ENCODE data around the gene ZBTB33. TPM values are rescaled to one million over a fixed set of nuclear protein-coding genes. Genes with fewer than 3 reads are reported as not detected.

The ZBTB33 gene
- polyA plus RNA-seq, 2 of the 4 experiments (the other 2 are of a cell fraction) = 12.3 to 14.3 TPM

GRCh38 chrX:120282697-120283096, 32.1 kb downstream of the ZBTB33 start:
- ChIA-PET CTCF (interaction anchor here (2.5 kb wide), 1 partner anchor 27 kb away, joined by 5 read pairs; no protein-coding TSS in a partner anchor), POLR2A (no interaction called here)
- no peak overlapping the region for H3K4me2 ChIP-seq
- no peak overlapping the region for H3K4me3 ChIP-seq
- FAIRE-seq = no peak
- no peak for DNase-seq (ENCODE audit: low read depth in 1 of 2, low spot score in 1 of 2)
- ATAC-seq = no peak
- no peak for TF ChIP-seq MAX (IDR thresholded peaks at IDR 0.05)
- no peak for TF ChIP-seq EHMT2 (IDR thresholded peaks at IDR 0.05; ENCODE audit: low read depth)
- TF ChIP-seq CBX8 (IDR thresholded peaks at IDR 0.05) = no peak
- no peak for TF ChIP-seq POLR2A (IDR thresholded peaks at IDR 0.05; ENCODE audit: low read length)
- no peak for TF ChIP-seq HDAC2 (IDR thresholded peaks at IDR 0.05)
- TF ChIP-seq FOXS1 (CRISPR knock-in tag; IDR thresholded peaks at IDR 0.05) = no peak
- TF ChIP-seq CHD2 (IDR thresholded peaks at IDR 0.05; ENCODE audit: low read length, partially characterized antibody) = no peak
- TF ChIP-seq TP53 (CRISPR knock-in tag; IDR thresholded peaks at IDR 0.05) = no peak
- TF ChIP-seq RCOR1 (IDR thresholded peaks at IDR 0.05; ENCODE audit: low read depth, low read length) = no peak
- TF ChIP-seq RARB (CRISPR knock-in tag; IDR thresholded peaks at IDR 0.05) = no peak
- TF ChIP-seq HOXB5 (CRISPR knock-in tag; IDR thresholded peaks at IDR 0.05) = no peak
- no peak for TF ChIP-seq PHF8 (IDR thresholded peaks at IDR 0.05; ENCODE audit: borderline replicate concordance, low read depth)
- no peak for TF ChIP-seq FOSB (CRISPR knock-in tag; IDR thresholded peaks at IDR 0.05)
- no peak for TF ChIP-seq SMC3 (IDR thresholded peaks at IDR 0.05)
- no peak for TF ChIP-seq RNF2 (IDR thresholded peaks at IDR 0.05; ENCODE audit: borderline replicate concordance, low read depth)
- 6% methylated on average over 1 of the region's 1 CpG for WGBS (ENCODE audit: missing lambda C conversion rate)
- no peaks in the 10 kb centered on the region for H3K9me3 ChIP-seq
- no peak overlapping the region for H3K27ac ChIP-seq
- no peaks in the 10 kb centered on the region for H3K4me1 ChIP-seq

- Histone ChIP-seq H3K4me2 (no peak overlapping the region), H3K4me3 (no peak overlapping the region), H3K27ac (no peak overlapping the region), H3K4me1 (no peaks in the 10 kb centered on the region), H3K9me3 (no peaks in the 10 kb centered on the region)
- ChIA-PET POLR2A (no interaction called here), CTCF (interaction anchor here (0.7 to 2.0 kb wide), 3 partner anchors 13 to 78 kb away, joined by 3 to 6 read pairs (median 3); no protein-coding TSS in a partner anchor)
- TF ChIP-seq, protein P1, sequence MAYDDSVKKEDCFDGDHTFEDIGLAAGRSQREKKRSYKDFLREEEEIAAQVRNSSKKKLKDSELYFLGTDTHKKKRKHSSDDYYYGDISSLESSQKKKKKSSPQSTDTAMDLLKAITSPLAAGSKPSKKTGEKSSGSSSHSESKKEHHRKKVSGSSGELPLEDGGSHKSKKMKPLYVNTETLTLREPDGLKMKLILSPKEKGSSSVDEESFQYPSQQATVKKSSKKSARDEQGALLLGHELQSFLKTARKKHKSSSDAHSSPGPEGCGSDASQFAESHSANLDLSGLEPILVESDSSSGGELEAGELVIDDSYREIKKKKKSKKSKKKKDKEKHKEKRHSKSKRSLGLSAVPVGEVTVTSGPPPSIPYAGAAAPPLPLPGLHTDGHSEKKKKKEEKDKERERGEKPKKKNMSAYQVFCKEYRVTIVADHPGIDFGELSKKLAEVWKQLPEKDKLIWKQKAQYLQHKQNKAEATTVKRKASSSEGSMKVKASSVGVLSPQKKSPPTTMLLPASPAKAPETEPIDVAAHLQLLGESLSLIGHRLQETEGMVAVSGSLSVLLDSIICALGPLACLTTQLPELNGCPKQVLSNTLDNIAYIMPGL (CRISPR knock-in tag; IDR thresholded peaks at IDR 0.05; ENCODE audit: borderline replicate concordance) = no peak
- DNase-seq (ENCODE audit: low read depth in 1 of 2, low spot score in 1 of 2) (no peak), ATAC-seq (no peak), FAIRE-seq (no peak)
- WGBS (ENCODE audit: missing lambda C conversion rate) = 63% methylated on average over 4 of the region's 4 CpGs
Observed at GRCh38 chrX:120286733-120287512, 36.3 kb downstream of the ZBTB33 start.

- ChIA-PET POLR2A (no interaction called here), CTCF (interaction anchor here (1.0 kb wide), 1 partner anchor 17 kb away, joined by 3 read pairs; no protein-coding TSS in a partner anchor)
- no peak for ATAC-seq
- H3K27ac ChIP-seq = no peak overlapping the region
- H3K4me3 ChIP-seq = no peak overlapping the region
- H3K9me3 ChIP-seq = no peaks in the 10 kb centered on the region
- WGBS (ENCODE audit: missing lambda C conversion rate) = 51% methylated on average over 3 of the region's 3 CpGs
- DNase-seq (ENCODE audit: low read depth in 1 of 2, low spot score in 1 of 2) = no peak
- H3K4me2 ChIP-seq = no peak overlapping the region
- no peak for FAIRE-seq
- no peaks in the 10 kb centered on the region for H3K4me1 ChIP-seq
- no peak for TF ChIP-seq CEBPB (IDR thresholded peaks at IDR 0.05)
- no peak for TF ChIP-seq CHD2 (IDR thresholded peaks at IDR 0.05; ENCODE audit: low read length, partially characterized antibody)
- no peak for TF ChIP-seq NR3C1 (IDR thresholded peaks at IDR 0.05)
- no peak for TF ChIP-seq POLR2A (IDR thresholded peaks at IDR 0.05; ENCODE audit: low read length)
- TF ChIP-seq HEYL (CRISPR knock-in tag; IDR thresholded peaks at IDR 0.05) = no peak
- TF ChIP-seq PHF8 (IDR thresholded peaks at IDR 0.05; ENCODE audit: borderline replicate concordance, low read depth) = no peak
- TF ChIP-seq EP300 (IDR thresholded peaks at IDR 0.05) = no peak
- no peak for TF ChIP-seq GATA3 (IDR thresholded peaks at IDR 0.05; ENCODE audit: borderline replicate concordance)
- no peak for TF ChIP-seq FOSL2 (IDR thresholded peaks at IDR 0.05)
- TF ChIP-seq FOSL2 (CRISPR knock-in tag; IDR thresholded peaks at IDR 0.05) = no peak
- TF ChIP-seq ZNF302 (CRISPR knock-in tag; IDR thresholded peaks at IDR 0.05) = no peak
- TF ChIP-seq BCL3 (IDR thresholded peaks at IDR 0.05) = no peak
- no peak for TF ChIP-seq PBX3 (IDR thresholded peaks at IDR 0.05)
- TF ChIP-seq TFCP2L1 (CRISPR knock-in tag; IDR thresholded peaks at IDR 0.05) = no peak
Observed at GRCh38 chrX:120287513-120288112, 37.0 kb downstream of the ZBTB33 start.

Data from A549 (cell line).